GM03348 (cell line): ENCODE results near the gene CPSF4.
"Not testable (repeated sequence)": the region's sequence is repeated elsewhere in the genome, so short reads cannot be mapped to it uniquely, and the experiment has no call there.

Experiments
- DNase-seq: peaks from one replicate; pipeline ENCODE4 v3.0.0; 2012; ENCODE audit warnings: low spot score

The CPSF4 gene

GRCh38 chr7:99490878-99491277, 52.1 kb downstream of the CPSF4 start:
- DNase-seq, result no peak

- DNase-seq, result no peak
These were observed 55.1 kb downstream of the CPSF4 start for GRCh38 chr7:99493823-99494222.

- no peak for DNase-seq
These were observed 59.2 kb downstream of the CPSF4 start for GRCh38 chr7:99497766-99498545.

- DNase-seq, result no peak
These were observed 59.8 kb downstream of the CPSF4 start for GRCh38 chr7:99498546-99498944.

GRCh38 chr7:99499371-99499720, 60.6 kb downstream of the CPSF4 start:
- peak; percentile 14 for DNase-seq

- peak; percentile 93 for DNase-seq
These were observed 61.2 kb downstream of the CPSF4 start, which contains the start of gene ZNF394 for GRCh38 chr7:99499721-99500636. Gene ZNF394 (minus strand): TSS chr7:99500281. CDS start chr7:99500093, 188 bp downstream.

GRCh38 chr7:99500637-99501009, 61.9 kb downstream of the CPSF4 start:
- DNase-seq, result no peak

- not testable (repeated sequence) for DNase-seq
These were observed 62.5 kb downstream of the CPSF4 start for GRCh38 chr7:99501236-99501635.

GRCh38 chr7:99504281-99504602, 65.5 kb downstream of the CPSF4 start:
- DNase-seq, result peak; percentile 98

- DNase-seq, result peak; percentile 98
These were observed 66.0 kb downstream of the CPSF4 start, which contains the start of gene ZKSCAN5 for GRCh38 chr7:99504603-99505323. Gene ZKSCAN5 (plus strand): TSS chr7:99504662. CDS start chr7:99506045, 1,383 bp downstream.

GRCh38 chr7:99505324-99505662, 66.5 kb downstream of the CPSF4 start:
- peak; percentile 8 for DNase-seq
